Lower leg skin (tissue), 3 donors: ENCODE measurements around the gene PRM3.

Experiments used
- POLR2A ChIP-seq, 2 donors: fragments of 450-650 bp; IDR thresholded peaks; one replicate each; pipeline ENCODE4 v1.6.1; 2016 to 2017; ENCODE audit warnings: antibody characterized with exemption in 2 of 2, mild to moderate bottlenecking in 1 of 2, moderate library complexity in 1 of 2
- TF ChIP-seq, protein P1 (sequence below), 3 donors: fragments of 450-650 bp; IDR thresholded peaks; one replicate each; pipeline ENCODE4 v1.5.1; 2016; ENCODE audit warnings: antibody characterized with exemption in 3 of 3, mild to moderate bottlenecking in 3 of 3, moderate library complexity in 2 of 3

DNA sequence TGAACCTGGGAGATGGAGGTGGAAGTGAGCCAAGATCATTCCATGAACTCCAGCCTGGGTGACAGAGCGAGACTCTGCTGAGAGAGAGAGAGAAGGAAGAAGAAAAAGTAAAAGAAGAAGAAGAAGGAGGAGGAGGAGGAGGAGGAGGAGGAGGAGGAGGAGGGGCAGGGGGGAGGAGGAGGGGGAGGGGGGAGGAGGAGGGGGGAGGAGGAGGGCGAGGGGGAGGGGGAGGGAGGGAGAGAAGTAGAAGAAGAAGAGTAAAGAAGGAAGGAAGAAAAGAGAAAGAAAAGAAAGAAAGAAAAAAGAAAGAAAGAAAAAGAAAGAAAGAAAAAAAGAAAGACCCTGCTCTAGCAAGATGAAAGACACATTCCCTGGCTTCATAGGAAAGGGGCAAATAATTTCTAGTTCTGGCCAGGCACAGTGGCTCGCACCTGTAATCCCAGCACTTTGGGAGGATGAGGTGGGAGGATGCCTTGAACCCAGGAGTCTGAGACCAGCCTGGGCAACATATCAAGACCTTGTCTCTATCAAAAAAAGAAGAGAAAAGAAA is 41.1 kb downstream of the PRM3 start:
- TF ChIP-seq, protein P1, sequence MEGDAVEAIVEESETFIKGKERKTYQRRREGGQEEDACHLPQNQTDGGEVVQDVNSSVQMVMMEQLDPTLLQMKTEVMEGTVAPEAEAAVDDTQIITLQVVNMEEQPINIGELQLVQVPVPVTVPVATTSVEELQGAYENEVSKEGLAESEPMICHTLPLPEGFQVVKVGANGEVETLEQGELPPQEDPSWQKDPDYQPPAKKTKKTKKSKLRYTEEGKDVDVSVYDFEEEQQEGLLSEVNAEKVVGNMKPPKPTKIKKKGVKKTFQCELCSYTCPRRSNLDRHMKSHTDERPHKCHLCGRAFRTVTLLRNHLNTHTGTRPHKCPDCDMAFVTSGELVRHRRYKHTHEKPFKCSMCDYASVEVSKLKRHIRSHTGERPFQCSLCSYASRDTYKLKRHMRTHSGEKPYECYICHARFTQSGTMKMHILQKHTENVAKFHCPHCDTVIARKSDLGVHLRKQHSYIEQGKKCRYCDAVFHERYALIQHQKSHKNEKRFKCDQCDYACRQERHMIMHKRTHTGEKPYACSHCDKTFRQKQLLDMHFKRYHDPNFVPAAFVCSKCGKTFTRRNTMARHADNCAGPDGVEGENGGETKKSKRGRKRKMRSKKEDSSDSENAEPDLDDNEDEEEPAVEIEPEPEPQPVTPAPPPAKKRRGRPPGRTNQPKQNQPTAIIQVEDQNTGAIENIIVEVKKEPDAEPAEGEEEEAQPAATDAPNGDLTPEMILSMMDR (IDR thresholded peaks at IDR 0.05) = no peak
- no peak for TF ChIP-seq POLR2A (IDR thresholded peaks at IDR 0.05)
